ENCODE results near the gene ETNPPL.

Gene ETNPPL

DNA sequence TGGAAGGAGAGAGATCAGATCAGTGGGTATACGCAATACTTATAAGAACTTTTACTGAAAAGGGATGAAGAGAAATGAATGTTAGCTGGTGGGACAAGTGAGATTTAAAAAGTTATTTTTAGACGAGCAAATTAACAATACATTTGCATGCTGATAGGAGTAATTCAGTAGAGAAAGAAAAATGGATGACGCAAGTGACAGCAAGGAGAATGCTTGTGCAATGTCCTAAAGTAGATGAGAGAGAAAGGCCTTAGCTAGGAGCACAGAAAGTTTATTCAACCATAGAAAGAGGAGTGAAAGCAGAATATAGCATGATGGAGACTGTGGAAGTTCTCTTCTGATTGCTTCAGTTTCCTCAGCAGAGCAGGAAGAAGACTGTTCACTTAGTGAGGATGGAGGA, 66.7 kb downstream of the ETNPPL start:
- DNase-seq (ENCODE audit: low read depth in 2 of 2): no peak

DNA sequence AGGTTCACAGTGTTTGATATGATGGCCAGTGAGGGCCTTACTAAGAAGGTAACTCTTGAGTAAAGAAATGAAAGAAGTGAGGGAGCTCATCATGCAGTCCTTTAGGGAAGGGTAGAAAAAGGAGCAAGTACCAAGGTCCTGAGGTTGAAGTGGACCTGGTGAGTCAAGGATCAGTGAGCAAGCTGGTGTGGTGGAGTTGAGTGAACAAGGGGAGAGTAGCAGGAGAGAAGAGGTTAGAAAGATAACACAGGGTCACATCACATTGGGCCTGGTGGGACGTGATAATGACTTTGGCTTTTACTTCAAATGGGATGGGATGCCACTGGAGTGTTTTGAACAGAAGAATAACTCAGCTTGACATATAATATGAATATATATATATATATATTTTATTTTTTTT, 67.8 kb downstream of the ETNPPL start:
- DNase-seq (ENCODE audit: low read depth in 2 of 2): no peak

DNA sequence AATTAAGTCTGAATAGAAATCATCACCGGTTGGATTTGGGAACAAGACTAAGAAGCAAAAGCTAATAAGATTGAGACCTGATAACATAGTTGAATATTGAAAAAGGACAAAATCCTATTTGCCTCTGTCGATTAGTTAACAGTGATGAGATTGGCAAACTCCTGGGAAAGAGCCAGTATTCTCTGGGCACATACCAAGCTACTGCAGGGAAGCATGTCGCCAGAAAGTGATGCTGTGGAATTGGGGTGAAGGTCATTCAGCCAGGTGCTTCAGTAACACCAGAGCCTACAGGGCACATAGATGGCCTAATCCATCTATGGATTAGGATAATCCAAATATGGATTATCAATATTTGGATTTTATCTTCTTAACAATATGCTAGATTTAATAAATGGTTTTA, 68.4 kb downstream of the ETNPPL start:
- DNase-seq (ENCODE audit: low read depth in 2 of 2): no peak

DNA sequence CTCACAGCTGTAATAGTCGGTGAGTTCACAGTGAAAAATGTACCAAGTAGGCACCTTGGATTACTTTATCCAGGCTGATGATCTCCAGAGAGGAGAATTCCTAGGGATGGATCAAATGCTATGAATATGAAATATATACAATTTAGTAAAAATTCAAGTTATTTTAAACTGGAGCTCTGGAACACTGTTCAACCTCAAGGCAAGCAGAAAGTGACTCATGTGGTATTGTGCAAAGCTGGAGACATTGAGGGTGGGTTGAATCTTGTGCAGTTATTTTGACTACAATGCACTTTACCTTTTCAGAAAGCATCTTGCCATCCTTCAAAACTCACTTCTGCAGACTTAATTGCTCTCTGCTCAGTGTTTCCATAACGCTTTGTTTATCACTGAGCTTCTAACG, 69.0 kb downstream of the ETNPPL start:
- DNase-seq (ENCODE audit: low read depth in 2 of 2): no peak

DNA sequence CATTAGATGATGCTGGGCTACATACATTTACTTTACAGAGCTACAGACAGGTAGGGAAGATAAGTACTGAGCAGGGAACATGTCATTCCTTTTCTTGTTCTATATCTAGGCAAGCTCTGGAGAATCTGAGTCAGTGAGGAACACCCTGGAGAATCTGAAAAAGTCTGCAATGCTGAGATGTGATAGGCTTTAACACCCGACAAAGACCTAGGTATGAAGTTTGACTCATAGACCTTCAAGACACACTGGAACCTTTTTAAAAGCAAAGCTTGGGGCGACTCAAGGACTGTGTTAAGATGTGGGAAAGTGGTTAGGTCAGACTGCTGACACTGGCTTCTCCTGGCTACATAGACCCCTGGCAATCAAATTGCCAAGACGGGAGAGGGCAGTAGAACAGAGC, 69.6 kb downstream of the ETNPPL start:
- no peak for DNase-seq (ENCODE audit: low read depth in 2 of 2)

Measured in stimulated activated CD4-positive, alpha-beta T cell treated with anti-CD3 and anti-CD28 coated beads, Interleukin-15, amount 100 ng/mL, for 48 hours (primary cell).